Gastroesophageal sphincter (tissue), 4 donors: Measurements from ENCODE around the gene FOCAD. TPM values are rescaled to one million over a fixed set of nuclear protein-coding genes. Genes with fewer than 3 reads are reported as not detected.

Experiments used
- ATAC-seq: fragments of 150-250 bp; one replicate; pipeline ENCODE4 v1.9.1; 2016; ENCODE audit warnings: mild to moderate bottlenecking, moderate library complexity
- H3K27ac ChIP-seq, 4 donors: fragments of 200-600 bp; sonication (generic) in 3 of 4; 1 replicate in 3 of 4; 2 replicates in 1 of 4; pipeline ENCODE4 v1.5.1; 2016 to 2019
- H3K27me3 ChIP-seq: fragments of 200-600 bp; sonication (generic); one replicate; pipeline ENCODE4 v1.5.1; 2019
- H3K36me3 ChIP-seq, 2 donors: fragments of 200-600 bp; sonication (generic); one replicate each; pipeline ENCODE4 v1.5.1; 2019; ENCODE audit warnings: control low read depth in 1 of 2
- H3K4me1 ChIP-seq, 3 donors: fragments of 200-600 bp; sonication (generic); 1 replicate in 2 of 3; 2 replicates in 1 of 3; pipeline ENCODE4 v1.5.1; 2016 to 2019; ENCODE audit warnings: control low read depth in 2 of 3
- H3K4me3 ChIP-seq, 2 donors: fragments of 200-600 bp; sonication (generic); one replicate each; pipeline ENCODE4 v1.5.1; 2019; ENCODE audit warnings: mild to moderate bottlenecking in 1 of 2, moderate library complexity in 1 of 2
- H3K9me3 ChIP-seq, 3 donors: fragments of 200-600 bp; sonication (generic); one replicate each; pipeline ENCODE4 v1.5.1; 2017 to 2019; ENCODE audit warnings: control low read depth in 2 of 3
- CTCF ChIP-seq, 4 experiments: fragments of 200-600 bp in 2 of 4; fragments of 450-650 bp in 2 of 4; sonication (generic) in 1 of 4; IDR thresholded peaks; one replicate each; pipeline ENCODE4 v1.5.1; 2017 to 2019; ENCODE audit warnings: antibody characterized with exemption in 4 of 4, mild to moderate bottlenecking in 2 of 4, moderate library complexity in 2 of 4
- EP300 ChIP-seq: sonication (generic); formaldehyde crosslinking; IDR thresholded peaks from one replicate; pipeline ENCODE4 v1.6.1; 2017; ENCODE audit warnings: antibody characterized with exemption, mild to moderate bottlenecking
- POLR2A ChIP-seq, 2 donors: fragments of 450-650 bp; IDR thresholded peaks; one replicate each; pipeline ENCODE4 v1.6.1; 2017; ENCODE audit warnings: antibody characterized with exemption in 2 of 2, mild to moderate bottlenecking in 2 of 2, moderate library complexity in 1 of 2
- POLR2AphosphoS5 ChIP-seq: sonication (generic); formaldehyde crosslinking; IDR thresholded peaks from one replicate; pipeline ENCODE4 v1.6.1; 2017; ENCODE audit warnings: antibody characterized with exemption
- WGBS, 2 donors: methylation state at CpG; one replicate each; pipeline ENCODE4 v1.1.5; 2018; ENCODE audit warnings: low coverage in 1 of 2; 5-methylcytosine and 5-hydroxymethylcytosine counted together
- total RNA-seq, 4 donors: library from RNA; depleted of rRNA; stranded (reverse); fragments of >200 nt; gene quantifications; one replicate each; pipeline ENCODE4 v1.1.0, GENCODE V29; 2016

Gene FOCAD
- total RNA-seq, 4 donors from 2014 or later = 23.0 to 35.9 (median 30.4) TPM

- TF ChIP-seq CTCF (IDR thresholded peaks at IDR 0.05) (no peak), POLR2AphosphoS5 (no peak), POLR2A (IDR thresholded peaks at IDR 0.05) (no peak), EP300 (no peak)
- Histone ChIP-seq H3K27me3 (no peaks in the 10 kb centered on the region), H3K27ac (no peak overlapping the region), H3K4me3 (no peak overlapping the region), H3K9me3 (no peaks in the 10 kb centered on the region), H3K4me1 (no peaks in the 10 kb centered on the region), H3K36me3 (no peaks in the 10 kb centered on the region)
- no peak for ATAC-seq
- 85 to 91% methylated on average over 11 of the region's 11 CpGs for WGBS, 2 donors
Measured at GRCh38 chr9:20804489-20805250, 120.6 kb downstream of the FOCAD start.

GRCh38 chr9:20805766-20806165 is 121.7 kb downstream of the FOCAD start:
- ATAC-seq = no peak
- WGBS, 2 donors = 94 to 95% methylated on average over 2 of the region's 2 CpGs
- H3K27me3 ChIP-seq = no peaks in the 10 kb centered on the region
- H3K4me1 ChIP-seq = no peaks in the 10 kb centered on the region
- no peaks in the 10 kb centered on the region for H3K36me3 ChIP-seq
- TF ChIP-seq POLR2AphosphoS5 (no peak), POLR2A (IDR thresholded peaks at IDR 0.05) (no peak)
- no peak overlapping the region for H3K4me3 ChIP-seq
- no peak overlapping the region for H3K27ac ChIP-seq
- no peaks in the 10 kb centered on the region for H3K9me3 ChIP-seq

- no peak for ATAC-seq
- Histone ChIP-seq H3K27me3 (no peaks in the 10 kb centered on the region), H3K9me3 (no peaks in the 10 kb centered on the region), H3K4me3 (no peak overlapping the region), H3K27ac (no peak overlapping the region), H3K36me3 (no peaks in the 10 kb centered on the region), H3K4me1 (no peaks in the 10 kb centered on the region)
- no peak for TF ChIP-seq POLR2AphosphoS5
- no peak for TF ChIP-seq POLR2A (IDR thresholded peaks at IDR 0.05)
- TF ChIP-seq EP300 = no peak
- TF ChIP-seq CTCF (IDR thresholded peaks at IDR 0.05) = no peak
- WGBS, 2 donors = 81 to 83% methylated on average over 8 of the region's 8 CpGs
Measured at GRCh38 chr9:20808002-20808401, 123.9 kb downstream of the FOCAD start.

GRCh38 chr9:20811872-20812271 is 127.8 kb downstream of the FOCAD start:
- no peaks in the 10 kb centered on the region for H3K36me3 ChIP-seq
- no peaks in the 10 kb centered on the region for H3K27me3 ChIP-seq
- H3K4me3 ChIP-seq = no peak overlapping the region
- peaks cover 0 to 11% (median 0%) of the 10 kb centered on the region in 3 donors for H3K4me1 ChIP-seq
- H3K9me3 ChIP-seq = no peaks in the 10 kb centered on the region
- TF ChIP-seq POLR2A (IDR thresholded peaks at IDR 0.05) (no peak), EP300 (no peak), CTCF (IDR thresholded peaks at IDR 0.05) (no peak), POLR2AphosphoS5 (no peak)
- no peak overlapping the region for H3K27ac ChIP-seq
- ATAC-seq = no peak

GRCh38 chr9:20815923-20816703 is 132.1 kb downstream of the FOCAD start:
- Histone ChIP-seq H3K9me3 (no peaks in the 10 kb centered on the region), H3K4me3 (no peak overlapping the region), H3K27ac (no peak overlapping the region), H3K4me1 (peaks cover 0 to 11% (median 0%) of the 10 kb centered on the region in 3 donors), H3K27me3 (no peaks in the 10 kb centered on the region), H3K36me3 (no peaks in the 10 kb centered on the region)
- ATAC-seq = no peak
- TF ChIP-seq EP300 (no peak), POLR2AphosphoS5 (no peak), POLR2A (IDR thresholded peaks at IDR 0.05) (no peak), CTCF (IDR thresholded peaks at IDR 0.05) (no peak)
- WGBS, 2 donors = 43 to 55% methylated on average over 5 of the region's 5 CpGs
